H1 (cell line): Measurements from ENCODE around the gene ACSM2A. TPM values are rescaled to one million over a fixed set of nuclear protein-coding genes. Genes with fewer than 3 reads are reported as not detected.

Experiments used
- CTCF ChIA-PET: fragments of 300-600 bp; sonication (Branson Sonifier 250); formaldehyde crosslinking; loops from one replicate; lab custom pipeline; 2021; ENCODE audit not compliant: partially characterized antibody; lab: Charles Lee
- POLR2A ChIA-PET: fragments of 300-600 bp; sonication (Branson Sonifier 250); formaldehyde crosslinking; loops from one replicate; lab custom pipeline; 2021; ENCODE audit warnings: inconsistent platforms; ENCODE audit not compliant: partially characterized antibody; lab: Charles Lee
- DNase-seq, 2 experiments: peaks; one replicate each; pipeline versions ENCODE4 v3.0.0 to v3.0.0-alpha.2; 2010 to 2022; ENCODE audit warnings: low spot score in 2 of 2, low read depth in 1 of 2, mixed read lengths in 1 of 2
- FAIRE-seq: peaks from 2 replicates; lab custom pipeline; 2011; peaks lifted over from hg19 to GRCh38; lab: Jason Lieb, UNC
- H2AFZ ChIP-seq: 2 replicates; pipeline ENCODE4 v1.8.1; 2012; ENCODE audit warnings: low read length, inconsistent platforms
- H2AK5ac ChIP-seq: 2 replicates; pipeline ENCODE4 v1.6.1; 2013; ENCODE audit warnings: low read depth, low read length
- H2BK120ac ChIP-seq: replicated peaks from 2 replicates; pipeline ENCODE3; 2013; ENCODE audit warnings: low read depth, low read length, inconsistent platforms
- H2BK12ac ChIP-seq: 2 replicates; pipeline ENCODE4 v1.6.1; 2013; ENCODE audit warnings: low read depth, low read length
- H2BK15ac ChIP-seq: 2 replicates; pipeline ENCODE4 v1.6.1; 2013; ENCODE audit warnings: low read length
- H2BK20ac ChIP-seq: 2 replicates; pipeline ENCODE4 v1.6.1; 2013; ENCODE audit warnings: low read length
- H2BK5ac ChIP-seq: 2 replicates; pipeline ENCODE4 v1.6.1; 2013; ENCODE audit warnings: low read depth, low read length
- H3K14ac ChIP-seq: 2 replicates; pipeline ENCODE4 v1.6.1; 2013; ENCODE audit warnings: inconsistent platforms; ENCODE audit not compliant: insufficient read length
- H3K18ac ChIP-seq: 2 replicates; pipeline ENCODE4 v1.6.1; 2013; ENCODE audit warnings: low read length; ENCODE audit errors: extremely low read depth
- H3K23ac ChIP-seq: 2 replicates; pipeline ENCODE4 v1.6.1; 2013; ENCODE audit warnings: inconsistent platforms; ENCODE audit not compliant: insufficient read length
- H3K23me2 ChIP-seq: 2 replicates; pipeline ENCODE4 v1.6.1; 2013; ENCODE audit warnings: low read depth, low read length
- H3K27ac ChIP-seq: 2 replicates; pipeline ENCODE4 v1.6.1; 2011; ENCODE audit warnings: low read depth, low read length, inconsistent platforms
- H3K27me3 ChIP-seq, 4 experiments: replicated peaks in 1 of 4; 1 replicate in 1 of 4; 2 replicates in 3 of 4; pipeline versions ENCODE4 v1.6.1 to v1.8.1; 2011 to 2013; ENCODE audit warnings: low read length in 3 of 4, mild to moderate bottlenecking in 3 of 4, inconsistent platforms in 2 of 4, mixed read lengths in 2 of 4, moderate library complexity in 1 of 4; ENCODE audit not compliant: control insufficient read depth in 3 of 4, insufficient read depth in 3 of 4; ENCODE audit errors: extremely low read depth in 1 of 4
- H3K36me3 ChIP-seq, 4 experiments: 2 replicates each; pipeline versions ENCODE4 v1.6.1 to v1.8.1; 2011 to 2013; ENCODE audit warnings: mild to moderate bottlenecking in 4 of 4, low read length in 3 of 4, moderate library complexity in 2 of 4, control low read depth in 1 of 4, inconsistent platforms in 1 of 4; ENCODE audit not compliant: insufficient read depth in 4 of 4, control insufficient read depth in 2 of 4
- H3K4ac ChIP-seq: replicated peaks from 2 replicates; pipeline ENCODE3; 2013; ENCODE audit warnings: low read length, low read depth, mixed read lengths, inconsistent platforms; ENCODE audit not compliant: insufficient read length
- H3K4me1 ChIP-seq, 4 experiments: replicated peaks in 1 of 4; 1 replicate in 1 of 4; 2 replicates in 3 of 4; pipeline versions ENCODE4 v1.6.1 to v1.8.1; 2011 to 2013; ENCODE audit warnings: low read length in 3 of 4, inconsistent platforms in 2 of 4, mixed read lengths in 1 of 4; ENCODE audit not compliant: insufficient read depth in 4 of 4, control insufficient read depth in 3 of 4
- H3K4me2 ChIP-seq, 2 experiments: 2 replicates each; pipeline versions ENCODE4 v1.6.1 to v1.8.1; 2011 to 2013; ENCODE audit warnings: low read depth in 2 of 2, low read length in 2 of 2, control low read depth in 1 of 2, inconsistent platforms in 1 of 2, mild to moderate bottlenecking in 1 of 2; ENCODE audit not compliant: insufficient read depth in 1 of 2
- H3K4me3 ChIP-seq, 4 experiments: fragments of 200-600, 300-600 bp in 1 of 4; sonication (generic), shearing (Covaris generic), sonication (Bioruptor Twin) in 1 of 4; 2 replicates each; pipeline versions ENCODE4 v1.5.1 to v1.8.1; 2011 to 2016; ENCODE audit warnings: low read length in 4 of 4, low read depth in 3 of 4, control low read depth in 2 of 4, inconsistent platforms in 2 of 4, mild to moderate bottlenecking in 2 of 4, mixed read lengths in 1 of 4, moderate library complexity in 1 of 4; ENCODE audit not compliant: insufficient read depth in 2 of 4; ENCODE audit errors: extremely low read depth in 1 of 4
- H3K56ac ChIP-seq: replicated peaks from 2 replicates; pipeline ENCODE3; 2013; ENCODE audit warnings: low read depth, mild to moderate bottlenecking, mixed read lengths, low read length, inconsistent platforms; ENCODE audit not compliant: insufficient read length
- H3K79me1 ChIP-seq: 2 replicates; pipeline ENCODE4 v1.6.1; 2013; ENCODE audit warnings: low read depth, low read length, control low read depth
- H3K79me2 ChIP-seq, 2 experiments: 2 replicates each; pipeline versions ENCODE4 v1.6.1 to v1.8.1; 2012 to 2013; ENCODE audit warnings: low read length in 2 of 2, mild to moderate bottlenecking in 2 of 2, inconsistent platforms in 1 of 2; ENCODE audit not compliant: insufficient read depth in 2 of 2, control insufficient read depth in 1 of 2
- H3K9ac ChIP-seq, 4 experiments: replicated peaks in 1 of 4; 1 replicate in 1 of 4; 2 replicates in 3 of 4; pipeline versions ENCODE4 v1.6.1 to v1.8.1; 2011 to 2013; ENCODE audit warnings: low read depth in 3 of 4, low read length in 3 of 4, control low read depth in 2 of 4, mild to moderate bottlenecking in 2 of 4, moderate library complexity in 2 of 4, inconsistent platforms in 1 of 4; ENCODE audit errors: extremely low read depth in 1 of 4
- H3K9me3 ChIP-seq, 2 experiments: 2 replicates each; pipeline versions ENCODE4 v1.6.1 to v1.8.1; 2012 to 2013; ENCODE audit warnings: mild to moderate bottlenecking in 2 of 2, moderate library complexity in 2 of 2, control low read depth in 1 of 2, inconsistent platforms in 1 of 2, low read depth in 1 of 2, low read length in 1 of 2, mixed read lengths in 1 of 2; ENCODE audit not compliant: insufficient read depth in 2 of 2
- H4K20me1 ChIP-seq, 2 experiments: replicated peaks in 1 of 2; 2 replicates each; pipeline versions ENCODE3 to v1.8.1; 2011 to 2013; ENCODE audit warnings: inconsistent platforms in 2 of 2, low read length in 2 of 2, mild to moderate bottlenecking in 1 of 2; ENCODE audit not compliant: insufficient read depth in 2 of 2, control insufficient read depth in 1 of 2
- H4K5ac ChIP-seq: 2 replicates; pipeline ENCODE4 v1.6.1; 2013; ENCODE audit warnings: low read length, low read depth, mixed read lengths, inconsistent platforms; ENCODE audit not compliant: insufficient read length
- H4K8ac ChIP-seq: 2 replicates; pipeline ENCODE4 v1.8.0; 2013; ENCODE audit warnings: mild to moderate bottlenecking, moderate library complexity, low read length, inconsistent platforms; ENCODE audit not compliant: insufficient read depth; ENCODE audit errors: extremely low read depth
- H4K91ac ChIP-seq: replicated peaks from 2 replicates; pipeline ENCODE3; 2013; ENCODE audit warnings: low read length, mixed read lengths, inconsistent platforms; ENCODE audit not compliant: insufficient read length
- CBX8 ChIP-seq: fragments of 300-800, 300-1000 bp; sonication (generic); IDR thresholded peaks from 2 replicates; pipeline ENCODE4 v1.7.1; 2016; ENCODE audit warnings: low read depth, low read length, borderline replicate concordance
- NANOG ChIP-seq: IDR thresholded peaks from 2 replicates; pipeline ENCODE4 v1.6.1; 2011; ENCODE audit warnings: low read length, low read depth, mild to moderate bottlenecking, inconsistent platforms; ENCODE audit not compliant: insufficient read depth, poor library complexity, severe bottlenecking
- POU5F1 ChIP-seq: IDR thresholded peaks from 2 replicates; pipeline ENCODE4 v1.6.1; 2011; ENCODE audit warnings: low read depth, mild to moderate bottlenecking, low read length, moderate library complexity
- RFX5 ChIP-seq: IDR thresholded peaks from 2 replicates; pipeline ENCODE4 v1.6.1; 2011; ENCODE audit warnings: low read depth, low read length, improper control_type of control experiment, borderline replicate concordance
- RNF2 ChIP-seq: fragments of 200-900, 300-1000 bp; sonication (generic); IDR thresholded peaks from 2 replicates; pipeline ENCODE4 v1.7.1; 2016; ENCODE audit warnings: borderline replicate concordance, low read depth, mild to moderate bottlenecking, antibody characterized with exemption, low read length; ENCODE audit not compliant: poor library complexity, severe bottlenecking; ENCODE audit errors: missing control alignments
- SIRT6 ChIP-seq: IDR thresholded peaks from one replicate; pipeline ENCODE4 v1.7.1; 2012; ENCODE audit warnings: low read length, inconsistent platforms
- SIX5 ChIP-seq: IDR thresholded peaks from 2 replicates; pipeline ENCODE4 v1.6.1; 2011; ENCODE audit warnings: mild to moderate bottlenecking, low read depth, low read length
- SP1 ChIP-seq: IDR thresholded peaks from 2 replicates; pipeline ENCODE4 v1.6.1; 2011; ENCODE audit warnings: low read depth, low read length
- SUZ12 ChIP-seq: fragments of 200-600 bp; sonication (generic); IDR thresholded peaks from 2 replicates; pipeline ENCODE4 v1.6.1; 2012; ENCODE audit warnings: mild to moderate bottlenecking, inconsistent platforms, low read length, moderate library complexity, mixed read lengths
- TAF7 ChIP-seq: optimal IDR thresholded peaks from 2 replicates; pipeline ENCODE3; 2011; ENCODE audit warnings: low read depth, mild to moderate bottlenecking, inconsistent platforms, low read length, moderate library complexity, borderline replicate concordance
- TCF12 ChIP-seq: IDR thresholded peaks from 2 replicates; pipeline ENCODE4 v1.6.1; 2011; ENCODE audit warnings: low read depth, mild to moderate bottlenecking, low read length
- ZNF274 ChIP-seq: IDR thresholded peaks from 2 replicates; pipeline ENCODE4 v1.7.0; 2012; ENCODE audit warnings: low read length, borderline replicate concordance; ENCODE audit errors: extremely low read depth
- WGBS, 2 experiments: shearing (Covaris generic) in 1 of 2; methylation state at CpG; one replicate each; pipeline versions ENCODE4 v1.1.6 to v1.1.7; 2013 to 2015; ENCODE audit warnings: low lambda C conversion rate in 2 of 2, mixed read lengths in 2 of 2, inconsistent platforms in 1 of 2, low coverage in 1 of 2, missing lambda C conversion rate in 1 of 2; ENCODE audit not compliant: insufficient replicate concordance in 2 of 2, insufficient coverage in 1 of 2, insufficient read length in 1 of 2; ENCODE audit errors: extremely low coverage in 1 of 2, missing lambda C conversion rate in 1 of 2; 5-methylcytosine and 5-hydroxymethylcytosine counted together
- polyA plus RNA-seq, 7 experiments: library from polyadenylated mRNA; depleted of rRNA in 3 of 7; stranded (reverse) in 5 of 7; unstranded in 2 of 7; fragments of >200 nt in 5 of 7; fragments of 200-250 nt in 2 of 7; gene quantifications; 1 replicate in 5 of 7; 2 replicates in 1 of 7; 4 replicates in 1 of 7; pipeline versions ENCODE4 v1.2.1 to v1.2.3, GENCODE V29; 2011 to 2013; ENCODE audit warnings: missing spikeins in 2 of 7, mixed read lengths in 2 of 7
- total RNA-seq: library from RNA; stranded (reverse); fragmentation: NEBNext Ultra II Directional; extraction: Animal tissue kit (Norgen Biotek cat#: 25700); gene quantifications from 2 replicates; pipeline ENCODE4 v1.2.1, GENCODE V29; 2021

The ACSM2A gene
- total and polyA plus RNA-seq, 2 of the 8 experiments (the other 6 are each of a cell fraction or from before 2014, with no cell fraction given): not detected

DNA sequence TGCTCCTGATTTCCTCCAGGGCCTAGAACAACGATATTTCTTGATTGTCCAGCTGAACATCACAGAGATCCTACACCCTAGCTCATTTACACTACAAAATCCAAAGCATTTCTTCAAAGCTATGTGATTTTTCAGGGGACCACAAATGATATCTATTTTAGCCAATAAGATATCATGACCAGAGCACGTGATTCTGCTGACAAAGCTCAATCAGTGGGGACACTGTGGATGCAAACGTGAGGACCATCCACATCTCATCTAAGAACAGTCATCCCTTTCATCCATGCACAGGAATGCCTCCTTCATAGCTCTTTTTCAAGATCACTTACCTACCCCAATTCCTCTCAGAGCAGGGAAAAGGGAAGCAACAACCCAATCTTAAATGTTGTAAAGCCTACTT is 67.9 kb downstream of the ACSM2A start:
- Histone ChIP-seq H4K8ac (no peak overlapping the region), H3K4me3 (no peak overlapping the region), H3K79me1 (no peaks in the 10 kb centered on the region), H3K4me1 (no peaks in the 10 kb centered on the region), H3K23ac (no peak overlapping the region), H3K4ac (no peak overlapping the region), H3K27ac (no peak overlapping the region), H3K56ac (no peak overlapping the region), H2BK20ac (no peak overlapping the region), H4K91ac (no peak overlapping the region), H2BK5ac (no peak overlapping the region), H3K79me2 (no peaks in the 10 kb centered on the region), H3K27me3 (no peaks in the 10 kb centered on the region), H3K18ac (no peak overlapping the region), H2BK12ac (no peak overlapping the region), H3K9me3 (peaks cover 8 to 13% of the 10 kb centered on the region in 2 experiments; a peak in 3 of 4 replicates), H3K14ac (no peak overlapping the region), H3K23me2 (no peaks in the 10 kb centered on the region), H3K9ac (no peak overlapping the region), H2BK120ac (no peak overlapping the region), H2BK15ac (no peak overlapping the region), H4K20me1 (no peaks in the 10 kb centered on the region), H3K36me3 (no peaks in the 10 kb centered on the region), H2AFZ (no peak overlapping the region), H3K4me2 (no peak overlapping the region), H4K5ac (no peak overlapping the region), H2AK5ac (no peak overlapping the region)
- ChIA-PET CTCF (no interaction called here), POLR2A (no interaction called here)
- TF ChIP-seq CBX8 (no peak), RNF2 (no peak), TAF7 (no peak), TCF12 (no peak), POU5F1 (no peak), RFX5 (no peak), NANOG (no peak), SIX5 (no peak), SUZ12 (no peak), ZNF274 (no peak), SP1 (no peak), SIRT6 (no peak)
- 59% methylated on average over 3 of the region's 3 CpGs; no CpG with 5 or more reads in 1 of the 2 experiments for WGBS, 2 experiments
- DNase-seq (no peak), FAIRE-seq (no peak)
